ENCODE results near the gene DSP.

GRCh38 chr6:7568021-7568420 lies 26.6 kb downstream of the DSP start:
- TF ChIP-seq CTCF (conservative IDR thresholded peaks at IDR 0.05) (no peak), ZFX (IDR thresholded peaks at IDR 0.05) (no peak)
